AG04449 (cell line): Measurements from ENCODE around the gene TMC1.

ENCODE experiments used
- CTCF ChIA-PET: fragments of 350-600 bp; formaldehyde crosslinking; extraction: SDS; loops from one replicate; lab custom pipeline; 2021; ENCODE audit warnings: antibody characterized with exemption; lab: Yijun Ruan, JAX
- POLR2A ChIA-PET: fragments of 400-600, 350-600 bp; formaldehyde crosslinking; extraction: SDS; loops from one replicate; lab custom pipeline; 2020; ENCODE audit warnings: antibody characterized with exemption, inconsistent platforms; lab: Yijun Ruan, JAX
- DNase-seq: peaks from one replicate; pipeline ENCODE4 v3.0.0-alpha.2; 2010; ENCODE audit warnings: low read depth, low spot score
- H3K4me3 ChIP-seq: 2 replicates; pipeline ENCODE4 v1.5.1; 2011; ENCODE audit warnings: low read depth, mild to moderate bottlenecking, control low read depth, low read length
- CTCF ChIP-seq: IDR thresholded peaks from one replicate; pipeline ENCODE4 v1.5.1; 2011; ENCODE audit warnings: mild to moderate bottlenecking, moderate library complexity, low read length, control low read depth, inconsistent platforms; ENCODE audit not compliant: insufficient read depth; ENCODE audit errors: missing control alignments

TMC1 gene

DNA sequence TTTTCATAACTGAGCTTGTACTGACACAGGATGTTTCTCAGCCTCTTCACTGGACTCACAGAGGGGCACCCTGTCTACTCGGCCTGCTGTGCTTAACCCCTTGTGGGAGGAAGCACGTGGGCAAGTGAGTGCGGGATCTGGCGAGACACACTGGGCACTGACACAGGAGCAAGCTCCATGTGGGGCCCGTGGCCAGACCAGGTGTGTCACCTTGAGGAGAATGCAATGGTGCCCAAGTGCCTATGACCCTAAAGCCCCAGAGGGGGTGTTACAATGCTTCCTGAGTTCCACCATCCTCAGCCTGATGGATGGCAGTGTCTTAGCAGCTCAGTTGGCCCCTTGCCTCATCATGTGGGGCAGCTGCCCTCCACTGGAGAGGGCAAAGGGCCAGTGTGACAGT is 302.6 kb downstream of the TMC1 start:
- no peak for TF ChIP-seq CTCF
- no peak for DNase-seq
- POLR2A ChIA-PET = no interaction called here
- H3K4me3 ChIP-seq = no peak overlapping the region
- CTCF ChIA-PET = interaction anchor here (1.8 to 12.1 kb wide), 5 partner anchors 10 to 784 kb away, joined by 9 to 274 read pairs (median 33); no protein-coding TSS in a partner anchor

DNA sequence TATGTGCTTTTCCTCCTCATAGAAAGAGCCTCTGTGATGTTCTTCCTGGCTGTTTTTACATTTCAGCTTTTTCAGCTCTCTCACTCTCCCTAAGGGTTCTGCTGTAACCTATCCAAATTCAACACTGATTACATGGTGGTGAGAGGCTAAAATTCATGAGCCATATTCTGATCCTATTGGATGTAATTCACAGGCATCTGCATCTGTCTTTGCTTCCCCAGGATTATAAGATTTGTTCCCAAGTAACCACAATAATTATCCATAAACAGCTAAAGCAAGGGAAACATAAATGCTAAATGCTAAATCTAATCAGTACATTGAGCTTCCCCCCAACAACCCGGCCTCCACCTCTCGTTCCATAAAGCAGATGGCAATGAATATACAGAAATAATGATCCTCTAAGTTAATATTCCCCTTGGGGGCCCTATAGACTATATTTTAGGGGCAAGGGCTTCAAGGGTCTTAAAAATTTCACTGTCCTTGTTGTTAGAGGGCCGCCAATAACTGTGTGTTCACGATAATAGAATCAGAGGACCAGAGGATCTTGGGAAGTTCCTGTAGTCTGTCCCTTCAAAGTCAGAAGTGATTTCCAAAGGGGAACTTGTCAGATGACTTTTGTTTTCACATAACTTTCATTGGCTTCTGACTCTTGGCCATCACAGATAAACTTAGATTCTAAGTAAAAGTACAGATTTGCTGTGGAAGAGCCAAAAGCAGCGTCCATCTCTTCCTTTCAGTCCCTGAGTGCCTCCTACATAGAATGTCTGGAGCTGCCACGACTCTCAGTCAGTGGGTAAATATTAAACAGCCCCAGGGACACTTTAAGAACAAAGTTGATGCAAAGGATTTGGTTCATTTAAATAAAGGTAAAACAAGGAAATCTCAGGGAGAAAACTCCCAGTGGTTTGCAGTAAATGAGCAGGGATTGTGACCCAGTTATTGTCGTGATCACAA is 305.9 kb downstream of the TMC1 start:
- no peak overlapping the region for H3K4me3 ChIP-seq
- ChIA-PET POLR2A (interaction anchor here (0.6 kb wide), 1 partner anchor 65 kb away, joined by 4 read pairs; no protein-coding TSS in a partner anchor), CTCF (interaction anchor here (1.1 to 12.1 kb wide), 3 partner anchors 8 to 787 kb away, joined by 4 to 274 read pairs (median 4); no protein-coding TSS in a partner anchor)
- TF ChIP-seq CTCF = no peak
- no peak for DNase-seq

GRCh38 chr9:72827950-72828731 is 306.7 kb downstream of the TMC1 start:
- DNase-seq = no peak
- H3K4me3 ChIP-seq = no peak overlapping the region
- TF ChIP-seq CTCF = no peak
- POLR2A ChIA-PET = no interaction called here
- CTCF ChIA-PET = interaction anchor here (1.6 to 12.1 kb wide), 2 partner anchors 9 to 550 kb away, joined by 4 to 274 read pairs; no protein-coding TSS in a partner anchor

DNA sequence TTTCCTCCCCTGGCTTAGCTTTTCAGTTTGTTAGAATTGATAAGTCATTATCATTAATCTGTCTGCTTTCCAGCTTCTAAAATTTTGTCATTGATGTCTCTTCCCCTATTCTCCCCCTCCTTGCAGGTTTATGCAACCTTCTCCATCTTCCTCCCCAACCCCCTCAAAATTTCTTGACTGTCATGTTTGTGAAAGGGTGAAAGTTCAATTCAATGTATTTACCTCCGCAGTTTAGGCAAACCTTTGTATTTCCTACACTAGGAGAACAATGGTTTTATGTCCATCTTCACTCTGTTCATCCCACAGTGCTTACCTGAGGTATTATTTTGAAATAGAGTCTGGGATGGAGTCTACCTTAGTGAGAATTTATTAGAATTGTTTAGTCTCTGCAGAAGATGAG is 313.6 kb downstream of the TMC1 start:
- CTCF ChIA-PET = interaction anchor here (1.4 to 1.8 kb wide), 2 partner anchors 12 to 13 kb away, joined by 4 to 9 read pairs; no protein-coding TSS in a partner anchor
- no peak for TF ChIP-seq CTCF
- DNase-seq = no peak
- POLR2A ChIA-PET = no interaction called here
- no peak overlapping the region for H3K4me3 ChIP-seq

GRCh38 chr9:72836790-72837189 is 315.4 kb downstream of the TMC1 start:
- DNase-seq = no peak
- H3K4me3 ChIP-seq = no peak overlapping the region
- CTCF ChIA-PET = interaction anchor here (0.9 to 1.7 kb wide), 5 partner anchors 14 to 556 kb away, joined by 3 to 4 read pairs (median 3); no protein-coding TSS in a partner anchor
- POLR2A ChIA-PET = no interaction called here
- no peak for TF ChIP-seq CTCF
